ENCODE results near the gene DPF3. TPM values are rescaled to one million over a fixed set of nuclear protein-coding genes. Genes with fewer than 3 reads are reported as not detected.

The DPF3 gene
- total RNA-seq, 1 donor from 2014 or later, result 1.3 TPM

DNA sequence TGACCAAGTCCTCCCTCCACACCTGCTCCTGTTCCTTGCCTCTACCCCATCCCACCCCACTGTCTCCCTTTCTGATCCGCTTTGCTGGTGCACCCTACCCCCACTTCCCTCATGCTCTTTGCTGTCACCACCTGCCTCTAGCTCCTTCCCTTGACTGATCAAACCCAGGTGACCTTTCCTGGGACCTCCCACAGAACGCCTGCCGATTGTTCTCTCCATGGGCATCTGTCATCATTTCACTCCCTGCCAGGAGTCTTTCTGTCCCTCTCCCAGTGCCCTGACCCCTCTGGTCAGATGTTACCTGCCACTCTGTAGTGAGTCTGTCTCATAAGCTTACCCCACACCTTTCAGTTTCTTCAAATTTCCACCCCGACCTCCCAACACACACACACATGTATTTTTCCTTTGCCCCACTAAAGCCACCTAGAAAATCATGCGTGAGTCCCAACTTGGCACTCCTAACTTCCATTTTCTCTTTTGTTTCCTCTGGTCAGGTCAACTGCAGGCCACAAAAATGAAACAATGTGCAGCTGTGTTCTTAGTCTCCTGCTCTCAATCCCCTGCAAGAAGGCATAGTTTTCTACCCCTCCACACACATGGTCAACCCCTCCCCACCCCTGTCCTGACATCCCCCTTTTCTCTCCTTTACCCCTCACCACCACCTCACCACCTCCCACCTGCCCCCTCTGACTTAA is 229.8 kb downstream of the DPF3 start:
- no peak for DNase-seq (ENCODE audit: low read depth, low spot score)
- TF ChIP-seq, protein P1, sequence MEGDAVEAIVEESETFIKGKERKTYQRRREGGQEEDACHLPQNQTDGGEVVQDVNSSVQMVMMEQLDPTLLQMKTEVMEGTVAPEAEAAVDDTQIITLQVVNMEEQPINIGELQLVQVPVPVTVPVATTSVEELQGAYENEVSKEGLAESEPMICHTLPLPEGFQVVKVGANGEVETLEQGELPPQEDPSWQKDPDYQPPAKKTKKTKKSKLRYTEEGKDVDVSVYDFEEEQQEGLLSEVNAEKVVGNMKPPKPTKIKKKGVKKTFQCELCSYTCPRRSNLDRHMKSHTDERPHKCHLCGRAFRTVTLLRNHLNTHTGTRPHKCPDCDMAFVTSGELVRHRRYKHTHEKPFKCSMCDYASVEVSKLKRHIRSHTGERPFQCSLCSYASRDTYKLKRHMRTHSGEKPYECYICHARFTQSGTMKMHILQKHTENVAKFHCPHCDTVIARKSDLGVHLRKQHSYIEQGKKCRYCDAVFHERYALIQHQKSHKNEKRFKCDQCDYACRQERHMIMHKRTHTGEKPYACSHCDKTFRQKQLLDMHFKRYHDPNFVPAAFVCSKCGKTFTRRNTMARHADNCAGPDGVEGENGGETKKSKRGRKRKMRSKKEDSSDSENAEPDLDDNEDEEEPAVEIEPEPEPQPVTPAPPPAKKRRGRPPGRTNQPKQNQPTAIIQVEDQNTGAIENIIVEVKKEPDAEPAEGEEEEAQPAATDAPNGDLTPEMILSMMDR (conservative IDR thresholded peaks at IDR 0.05), result no peak
- no peaks in the 10 kb centered on the region for H3K27me3 Mint-ChIP-seq (ENCODE audit: low read depth)
- H3K27ac Mint-ChIP-seq (ENCODE audit: unreplicated experiment), result no peak overlapping the region
- no peaks in the 10 kb centered on the region for H3K9me3 Mint-ChIP-seq
- peaks cover 32% of the 10 kb centered on the region for H3K4me1 Mint-ChIP-seq
- H3K36me3 Mint-ChIP-seq (ENCODE audit: low read depth), result no peaks in the 10 kb centered on the region
- H3K4me3 Mint-ChIP-seq, result no peak overlapping the region

DNA sequence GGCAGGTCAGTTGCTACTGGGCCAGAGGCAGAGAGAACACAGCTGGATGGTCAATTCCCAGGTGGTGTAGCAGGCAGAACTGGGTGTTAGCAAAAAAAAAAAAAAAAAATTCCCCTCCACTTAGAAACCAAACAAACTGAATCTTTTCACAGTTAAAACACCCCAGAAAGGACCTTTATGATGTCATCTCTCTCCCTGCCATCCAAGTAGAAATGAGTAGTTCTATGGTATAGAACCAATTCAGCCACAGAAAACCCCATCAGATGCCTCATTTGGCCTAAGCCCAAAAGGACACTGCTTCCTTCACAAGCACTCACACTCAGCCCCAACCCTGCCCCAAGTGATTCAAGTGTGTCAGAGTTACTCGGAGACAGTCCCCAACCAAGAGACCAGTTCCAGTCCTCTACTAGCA is 230.8 kb downstream of the DPF3 start:
- Mint-ChIP-seq H3K4me1 (peaks cover 32% of the 10 kb centered on the region), H3K4me3 (no peak overlapping the region), H3K27me3 (ENCODE audit: low read depth) (no peaks in the 10 kb centered on the region)

DNA sequence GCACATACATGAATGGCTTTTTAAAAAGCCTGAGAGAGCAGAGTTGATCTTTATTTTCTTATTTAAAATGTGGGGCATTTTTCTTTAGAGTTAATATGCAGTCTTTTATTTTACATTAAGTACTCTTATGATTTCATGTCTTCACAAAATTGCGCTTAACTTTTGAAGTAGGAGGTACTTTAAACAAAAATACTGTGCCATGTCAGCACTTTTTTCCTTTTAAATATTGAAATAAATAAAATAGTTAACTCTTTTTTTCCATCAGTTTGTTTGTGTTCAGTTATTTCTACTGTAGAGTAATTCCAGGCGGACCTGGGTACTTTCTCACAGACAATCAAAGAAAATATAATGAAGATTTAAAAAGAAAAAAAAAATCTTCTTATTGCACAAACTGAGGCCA is 231.7 kb downstream of the DPF3 start:
- H3K4me1 Mint-ChIP-seq, result peaks cover 31% of the 10 kb centered on the region
- no peak overlapping the region for H3K27ac Mint-ChIP-seq (ENCODE audit: unreplicated experiment)
- H3K9me3 Mint-ChIP-seq, result no peaks in the 10 kb centered on the region
- DNase-seq (ENCODE audit: low read depth, low spot score), result no peak
- TF ChIP-seq, protein P1 (conservative IDR thresholded peaks at IDR 0.05), result no peak
- no peaks in the 10 kb centered on the region for H3K36me3 Mint-ChIP-seq (ENCODE audit: low read depth)
- no peak overlapping the region for H3K4me3 Mint-ChIP-seq
- no peaks in the 10 kb centered on the region for H3K27me3 Mint-ChIP-seq (ENCODE audit: low read depth)

More for the DNA sequence above, 230.8 kb downstream of the DPF3 start:
- Mint-ChIP-seq H3K36me3 (ENCODE audit: low read depth) (no peaks in the 10 kb centered on the region), H3K9me3 (no peaks in the 10 kb centered on the region), H3K27ac (ENCODE audit: unreplicated experiment) (no peak overlapping the region)
- DNase-seq (ENCODE audit: low read depth, low spot score), result no peak
- TF ChIP-seq, protein P1 (conservative IDR thresholded peaks at IDR 0.05), result no peak

DNA sequence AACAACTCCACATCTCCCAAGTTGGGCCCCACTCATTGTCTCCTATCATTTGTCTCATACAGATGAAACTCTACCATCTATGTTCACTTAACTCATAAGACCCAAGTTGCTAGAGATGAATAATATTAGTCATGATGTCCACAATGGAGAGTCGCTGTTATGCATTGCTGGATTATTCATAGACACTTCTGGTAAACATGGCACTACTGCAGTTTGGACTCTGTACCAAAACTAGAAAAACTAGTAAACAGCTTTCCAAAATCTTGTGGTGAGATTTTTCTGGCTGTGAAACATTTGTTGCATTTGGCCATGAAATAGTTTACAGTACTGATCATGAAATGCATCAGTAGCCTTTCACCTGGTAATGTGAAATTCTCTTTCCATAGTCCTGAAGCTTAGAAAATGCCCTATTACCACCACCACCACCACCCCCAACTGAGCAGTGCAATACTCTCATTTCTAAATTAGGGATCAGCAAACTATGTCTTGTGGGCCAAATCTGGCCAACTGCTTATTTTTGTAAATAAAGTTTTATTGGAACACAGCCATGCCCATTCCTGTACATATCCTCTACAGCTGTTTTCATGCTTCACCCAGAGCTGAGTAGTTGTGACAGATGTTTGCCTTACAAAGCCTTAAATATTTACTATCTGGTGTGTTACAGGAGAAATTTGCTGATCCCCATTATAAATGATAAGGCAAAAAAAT is 236.5 kb downstream of the DPF3 start:
- H3K9me3 Mint-ChIP-seq, result no peaks in the 10 kb centered on the region
- H3K36me3 Mint-ChIP-seq (ENCODE audit: low read depth), result no peaks in the 10 kb centered on the region
- H3K4me3 Mint-ChIP-seq, result no peak overlapping the region
- no peaks in the 10 kb centered on the region for H3K27me3 Mint-ChIP-seq (ENCODE audit: low read depth)
- DNase-seq (ENCODE audit: low read depth, low spot score), result no peak
- TF ChIP-seq, protein P1 (conservative IDR thresholded peaks at IDR 0.05), result no peak
- no peak overlapping the region for H3K27ac Mint-ChIP-seq (ENCODE audit: unreplicated experiment)
- peaks cover 7% of the 10 kb centered on the region for H3K4me1 Mint-ChIP-seq

DNA sequence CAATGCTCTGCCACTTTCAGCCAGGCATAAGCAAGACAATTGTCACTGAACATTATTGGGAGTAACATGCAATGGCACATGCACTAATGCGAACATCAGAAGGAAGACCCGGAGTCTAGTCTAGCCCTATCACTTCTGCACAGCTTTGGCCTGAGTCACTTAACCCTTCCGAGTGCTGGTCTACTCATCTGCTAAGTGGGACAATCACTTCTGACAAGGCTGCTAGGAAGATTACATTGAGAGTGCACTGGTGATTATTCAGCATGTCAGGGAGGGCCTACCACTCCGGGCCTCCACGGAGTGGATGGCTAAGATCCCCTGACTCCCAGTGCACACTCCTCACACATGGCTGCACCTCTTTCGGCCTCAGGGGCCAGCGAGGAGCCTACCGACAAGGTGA is 240.9 kb downstream of the DPF3 start:
- no peaks in the 10 kb centered on the region for H3K9me3 Mint-ChIP-seq
- H3K27ac Mint-ChIP-seq (ENCODE audit: unreplicated experiment), result no peak overlapping the region
- no peak overlapping the region for H3K4me3 Mint-ChIP-seq
- TF ChIP-seq, protein P1 (conservative IDR thresholded peaks at IDR 0.05), result no peak
- no peaks in the 10 kb centered on the region for H3K4me1 Mint-ChIP-seq
- DNase-seq (ENCODE audit: low read depth, low spot score), result no peak
- H3K27me3 Mint-ChIP-seq (ENCODE audit: low read depth), result no peaks in the 10 kb centered on the region
- H3K36me3 Mint-ChIP-seq (ENCODE audit: low read depth), result no peaks in the 10 kb centered on the region
